Trophoblast cell (in vitro differentiated cells and primary cell): ENCODE data around the gene STX17.

Experiments used
- DNase-seq, 2 donors: peaks; one replicate each; pipeline ENCODE4 v3.0.0-alpha.2; 2016
- H2AFZ ChIP-seq: 2 replicates; pipeline ENCODE4 v1.6.1; 2013; ENCODE audit warnings: low read length, moderate library complexity, mild to moderate bottlenecking; ENCODE audit not compliant: insufficient read depth, poor library complexity
- H2AK5ac ChIP-seq: 2 replicates; pipeline ENCODE4 v1.6.1; 2013; ENCODE audit warnings: mild to moderate bottlenecking, low read length
- H2BK120ac ChIP-seq: 2 replicates; pipeline ENCODE4 v1.6.1; 2013; ENCODE audit warnings: low read length, mild to moderate bottlenecking, moderate library complexity; ENCODE audit not compliant: insufficient read depth, poor library complexity
- H2BK12ac ChIP-seq: 2 replicates; pipeline ENCODE4 v1.6.1; 2013; ENCODE audit warnings: mild to moderate bottlenecking, low read length, moderate library complexity
- H2BK5ac ChIP-seq: 2 replicates; pipeline ENCODE4 v1.6.1; 2013; ENCODE audit warnings: low read length, low read depth, moderate library complexity, mild to moderate bottlenecking; ENCODE audit not compliant: poor library complexity
- H3K14ac ChIP-seq: 2 replicates; pipeline ENCODE4 v1.6.1; 2013; ENCODE audit warnings: mild to moderate bottlenecking, low read length
- H3K18ac ChIP-seq: 2 replicates; pipeline ENCODE4 v1.6.1; 2013; ENCODE audit warnings: mild to moderate bottlenecking, low read length
- H3K23ac ChIP-seq: 2 replicates; pipeline ENCODE4 v1.6.1; 2013; ENCODE audit warnings: low read length
- H3K27ac ChIP-seq: 2 replicates; pipeline ENCODE4 v1.5.1; 2013; ENCODE audit warnings: low read depth, mild to moderate bottlenecking, inconsistent platforms, low read length, moderate library complexity
- H3K27me3 ChIP-seq: 2 replicates; pipeline ENCODE4 v1.6.1; 2013; ENCODE audit warnings: inconsistent platforms, mild to moderate bottlenecking, low read length, moderate library complexity; ENCODE audit not compliant: insufficient read depth
- H3K36me3 ChIP-seq, 2 experiments: 1 replicate in 1 of 2; 2 replicates in 1 of 2; pipeline ENCODE4 v1.6.1; 2013; ENCODE audit warnings: low read length in 2 of 2, mild to moderate bottlenecking in 2 of 2, moderate library complexity in 1 of 2; ENCODE audit not compliant: insufficient read depth in 2 of 2, control insufficient read depth in 1 of 2
- H3K4ac ChIP-seq: 2 replicates; pipeline ENCODE4 v1.6.1; 2013; ENCODE audit warnings: low read depth, mild to moderate bottlenecking, low read length, moderate library complexity
- H3K4me1 ChIP-seq, 2 experiments: 1 replicate in 1 of 2; 2 replicates in 1 of 2; pipeline ENCODE4 v1.6.1; 2013; ENCODE audit warnings: low read length in 2 of 2, mild to moderate bottlenecking in 2 of 2, moderate library complexity in 1 of 2; ENCODE audit not compliant: insufficient read depth in 2 of 2, control insufficient read depth in 1 of 2
- H3K4me2 ChIP-seq: 2 replicates; pipeline ENCODE4 v1.6.1; 2013; ENCODE audit warnings: inconsistent platforms, mild to moderate bottlenecking, low read length, moderate library complexity
- H3K4me3 ChIP-seq: 2 replicates; pipeline ENCODE4 v1.5.1; 2013; ENCODE audit warnings: mild to moderate bottlenecking, low read depth, low read length, inconsistent platforms
- H3K79me1 ChIP-seq: one replicate; pipeline ENCODE4 v1.6.1; 2013; ENCODE audit warnings: low read length
- H3K79me2 ChIP-seq: 2 replicates; pipeline ENCODE4 v1.6.1; 2013; ENCODE audit warnings: low read length, mild to moderate bottlenecking; ENCODE audit not compliant: control insufficient read depth, insufficient read depth, poor library complexity
- H3K9ac ChIP-seq: 2 replicates; pipeline ENCODE4 v1.6.1; 2013; ENCODE audit warnings: mild to moderate bottlenecking, low read length
- H3K9me3 ChIP-seq: 2 replicates; pipeline ENCODE4 v1.6.1; 2013; ENCODE audit warnings: low read depth, mild to moderate bottlenecking, control low read depth, inconsistent platforms, low read length; ENCODE audit not compliant: insufficient read depth
- H4K12ac ChIP-seq: 2 replicates; pipeline ENCODE4 v1.6.1; 2013; ENCODE audit warnings: low read depth, mild to moderate bottlenecking, low read length, moderate library complexity
- H4K8ac ChIP-seq: 2 replicates; pipeline ENCODE4 v1.6.1; 2013; ENCODE audit warnings: low read depth, mild to moderate bottlenecking, low read length, moderate library complexity
- H4K91ac ChIP-seq: one replicate; pipeline ENCODE4 v1.6.1; 2013; ENCODE audit warnings: low read depth, mild to moderate bottlenecking, low read length, moderate library complexity
- WGBS: extraction: QIAGEN DNeasy Blood & Tissue Kit; methylation state at CpG from one replicate; pipeline ENCODE4 v1.1.7; 2013; ENCODE audit warnings: missing lambda C conversion rate; ENCODE audit not compliant: insufficient read length, insufficient coverage; ENCODE audit errors: extremely low coverage; 5-methylcytosine and 5-hydroxymethylcytosine counted together

The STX17 gene

DNA sequence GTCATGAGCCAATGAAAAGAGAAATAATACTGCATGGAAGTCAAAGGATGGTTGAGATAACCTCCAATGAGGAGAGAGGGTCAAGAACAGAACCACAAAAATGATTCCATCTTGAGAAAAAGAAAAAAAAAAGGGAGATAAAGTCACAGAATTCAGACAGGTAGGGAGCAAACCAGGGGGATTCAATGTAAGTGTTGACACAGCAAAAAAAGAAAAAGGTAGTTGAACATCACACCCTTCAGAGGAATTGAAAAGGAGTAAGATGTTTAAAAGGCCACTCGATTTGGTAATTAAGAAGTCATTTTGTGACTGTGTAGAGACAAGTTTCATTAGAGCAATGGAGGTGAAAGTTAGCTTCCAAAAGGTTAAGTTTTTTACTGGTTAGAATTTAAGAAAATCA is 113.1 kb downstream of the STX17 start:
- Histone ChIP-seq H2BK5ac (no peak overlapping the region), H3K4me3 (no peak overlapping the region), H3K36me3 (peaks cover 0 to 7% of the 10 kb centered on the region in 2 experiments), H3K4ac (no peak overlapping the region), H4K12ac (no peak overlapping the region), H2BK12ac (no peak overlapping the region), H3K79me1 (no peaks in the 10 kb centered on the region), H3K23ac (no peak overlapping the region), H3K9ac (no peak overlapping the region), H3K4me2 (no peak overlapping the region), H2AK5ac (no peak overlapping the region), H3K14ac (no peak overlapping the region), H4K8ac (no peak overlapping the region), H3K9me3 (peaks cover 2% of the 10 kb centered on the region), H3K27ac (no peak overlapping the region), H3K18ac (no peak overlapping the region), H3K27me3 (no peaks in the 10 kb centered on the region), H3K79me2 (no peaks in the 10 kb centered on the region), H2AFZ (no peak overlapping the region), H3K4me1 (no peaks in the 10 kb centered on the region), H4K91ac (no peak overlapping the region), H2BK120ac (no peak overlapping the region)
- no peak for DNase-seq
- no CpG with 5 or more reads among the region's 1 CpG for WGBS
